PC-9 (cell line): ENCODE results near the gene KLK15. TPM values are rescaled to one million over a fixed set of nuclear protein-coding genes. Genes with fewer than 3 reads are reported as not detected.
A peak's percentile ranks its signal among the peaks of the same experiment; 100 is the strongest.

ENCODE experiments used
- BruUV-seq: library from RNA; stranded (reverse); fragments of 400-500 nt; replicated peaks from 2 replicates; lab custom pipeline; 2021; lab: Mats Ljungman, UMichigan
- CTCF ChIA-PET: fragments of 300-600 bp; sonication (Branson Sonifier 250); formaldehyde crosslinking; loops from one replicate; lab custom pipeline; 2022; ENCODE audit warnings: antibody characterized with exemption; lab: Charles Lee
- POLR2A ChIA-PET: fragments of 300-600 bp; sonication (Branson Sonifier 250); formaldehyde crosslinking; loops from one replicate; lab custom pipeline; 2022; ENCODE audit warnings: antibody characterized with exemption; ENCODE audit not compliant: unreplicated experiment; lab: Charles Lee
- DNase-seq, 2 experiments: peaks; one replicate each; pipeline versions ENCODE4 v3.0.0 to v3.0.0-alpha.2; 2015 to 2022; ENCODE audit warnings: mixed read lengths in 1 of 2
- H2AFZ ChIP-seq: fragments of 200-600 bp; sonication (generic); 2 replicates; pipeline ENCODE4 v1.8.1; 2017; ENCODE audit warnings: antibody characterized with exemption
- H3F3A ChIP-seq: fragments of 200-600 bp; sonication (generic); 2 replicates; pipeline ENCODE4 v1.8.1; 2017; ENCODE audit warnings: antibody characterized with exemption, mild to moderate bottlenecking, low read depth; ENCODE audit not compliant: insufficient read depth
- H3K27ac ChIP-seq: fragments of 200-600 bp; sonication (generic); 2 replicates; pipeline ENCODE4 v1.6.1; 2016; ENCODE audit warnings: mixed run types
- H3K27me3 ChIP-seq: fragments of 200-600 bp; sonication (generic); 2 replicates; pipeline ENCODE4 v1.6.1; 2016; ENCODE audit warnings: low read depth, mixed run types; ENCODE audit not compliant: insufficient read depth
- H3K36me3 ChIP-seq: fragments of 200-600 bp; sonication (generic); 2 replicates; pipeline ENCODE4 v1.6.1; 2016; ENCODE audit warnings: low read depth, mixed run types
- H3K4me1 ChIP-seq: fragments of 200-600 bp; sonication (generic); replicated peaks from 2 replicates; pipeline ENCODE4 v1.6.1; 2016; ENCODE audit warnings: mixed run types; ENCODE audit not compliant: insufficient read depth
- H3K4me2 ChIP-seq: fragments of 200-600 bp; sonication (generic); 2 replicates; pipeline ENCODE4 v1.6.1; 2017; ENCODE audit warnings: mixed run types
- H3K4me3 ChIP-seq: fragments of 200-600 bp; sonication (generic); 2 replicates; pipeline ENCODE4 v1.6.1; 2016; ENCODE audit warnings: mixed run types
- H3K79me2 ChIP-seq: fragments of 200-600 bp; sonication (generic); 2 replicates; pipeline ENCODE4 v1.6.1; 2017; ENCODE audit warnings: low read depth, mixed run types
- H3K9me2 ChIP-seq: fragments of 200-600 bp; sonication (generic); 2 replicates; pipeline ENCODE4 v1.8.1; 2017; ENCODE audit warnings: mild to moderate bottlenecking; ENCODE audit not compliant: insufficient read depth
- H3K9me3 ChIP-seq: fragments of 200-600 bp; sonication (generic); 2 replicates; pipeline ENCODE4 v1.8.1; 2016; ENCODE audit warnings: low read depth; ENCODE audit not compliant: insufficient read depth
- H4K20me1 ChIP-seq: fragments of 200-600 bp; sonication (generic); 2 replicates; pipeline ENCODE4 v1.8.1; 2017; ENCODE audit not compliant: insufficient read depth
- CTCF ChIP-seq: fragments of 200-600 bp; sonication (generic); conservative IDR thresholded peaks from 2 replicates; pipeline ENCODE4 v1.6.1; 2017; ENCODE audit warnings: mixed run types, antibody characterized with exemption, mild to moderate bottlenecking, moderate library complexity
- EZH2 ChIP-seq: fragments of 200-600 bp; sonication (generic); IDR thresholded peaks from 2 replicates; pipeline ENCODE4 v1.8.0; 2017; ENCODE audit warnings: antibody characterized with exemption, low read depth
- intact Hi-C: fragments of 100-400 bp; cut with micrococcal nuclease; formaldehyde crosslinking; loops from one replicate; pipeline ENCODE4 v1.10.0; 2022; ENCODE audit not compliant: unreplicated experiment
- total RNA-seq: library from RNA; stranded (reverse); gene quantifications from 2 replicates; pipeline ENCODE4 v1.2.3, GENCODE V29; 2021

The KLK15 gene
- total RNA-seq, 1 experiment from 2014 or later, result not detected

- no peak overlapping the region for H2AFZ ChIP-seq
- no peaks in the 10 kb centered on the region for H3K79me2 ChIP-seq
- no peaks in the 10 kb centered on the region for H3K9me2 ChIP-seq
- peaks cover 93% of the 10 kb centered on the region for H3K27me3 ChIP-seq
- no peaks in the 10 kb centered on the region for H3F3A ChIP-seq
- no peak for TF ChIP-seq CTCF
- no peak for TF ChIP-seq EZH2
- intact Hi-C loops, result no loop called here
- H4K20me1 ChIP-seq, result no peaks in the 10 kb centered on the region
- no peaks in the 10 kb centered on the region for H3K9me3 ChIP-seq
- no peak overlapping the region for H3K27ac ChIP-seq
- BruUV-seq, result no TSS peak
- no peaks in the 10 kb centered on the region for H3K4me1 ChIP-seq
- ChIA-PET POLR2A (no interaction called here), CTCF (no interaction called here)
- no peak overlapping the region for H3K4me2 ChIP-seq
- H3K4me3 ChIP-seq, result no peak overlapping the region
- DNase-seq, result no peak
- H3K36me3 ChIP-seq, result no peaks in the 10 kb centered on the region
Measured at GRCh38 chr19:50875795-50876422, 42.5 kb upstream of the KLK15 start.

GRCh38 chr19:50874211-50874610 is 40.8 kb upstream of the KLK15 start:
- Histone ChIP-seq H4K20me1 (no peaks in the 10 kb centered on the region), H3K9me2 (no peaks in the 10 kb centered on the region), H3K79me2 (no peaks in the 10 kb centered on the region), H3K27ac (no peak overlapping the region), H3K36me3 (no peaks in the 10 kb centered on the region), H2AFZ (no peak overlapping the region), H3K4me3 (no peak overlapping the region), H3K27me3 (peaks cover 93% of the 10 kb centered on the region), H3K9me3 (no peaks in the 10 kb centered on the region), H3K4me1 (no peaks in the 10 kb centered on the region), H3K4me2 (no peak overlapping the region), H3F3A (no peaks in the 10 kb centered on the region)
- POLR2A ChIA-PET, result no interaction called here
- intact Hi-C loops, result no loop called here
- DNase-seq, result no peak
- CTCF ChIA-PET, result no interaction called here
- no TSS peak for BruUV-seq
- TF ChIP-seq CTCF (no peak), EZH2 (0 out of 2 replicates have a peak, but pooled peaks have one; percentile 61)

- no TSS peak for BruUV-seq
- Histone ChIP-seq H3K36me3 (no peaks in the 10 kb centered on the region), H2AFZ (no peak within 1 kb of the TSS), H3F3A (no peaks in the 10 kb centered on the region), H3K27ac (no peak within 1 kb of the TSS), H3K27me3 (peaks cover 93% of the 10 kb centered on the region), H3K4me2 (no peak within 1 kb of the TSS), H4K20me1 (no peaks in the 10 kb centered on the region), H3K4me1 (no peaks in the 10 kb centered on the region), H3K79me2 (no peaks in the 10 kb centered on the region), H3K9me2 (no peaks in the 10 kb centered on the region), H3K4me3 (no peak within 1 kb of the TSS), H3K9me3 (no peaks in the 10 kb centered on the region)
- no peak for TF ChIP-seq CTCF
- TF ChIP-seq EZH2, result no peak
- ChIA-PET POLR2A (no interaction called here), CTCF (no interaction called here)
- intact Hi-C loops, result no loop called here
- DNase-seq, result no peak
Measured at GRCh38 chr19:50873056-50873455, 39.7 kb upstream of the KLK15 start, which contains the start of gene KLK2. Gene KLK2 (plus strand): TSS chr19:50873439. CDS start chr19:50873474, 35 bp downstream.
